Activated CD4-positive, CD25-positive, alpha-beta regulatory T cell treated with anti-CD3 and anti-CD28 coated beads, Interleukin-2, amount 50 U/mL, for 72 hours (primary cell): ENCODE measurements around the gene PTPRN2.
"Not testable (repeated sequence)": the region's sequence is repeated elsewhere in the genome, so short reads cannot be mapped to it uniquely, and the experiment has no call there.

Experiments
- DNase-seq: peaks from one replicate; pipeline ENCODE4 v3.0.0; 2021

Gene PTPRN2

DNA sequence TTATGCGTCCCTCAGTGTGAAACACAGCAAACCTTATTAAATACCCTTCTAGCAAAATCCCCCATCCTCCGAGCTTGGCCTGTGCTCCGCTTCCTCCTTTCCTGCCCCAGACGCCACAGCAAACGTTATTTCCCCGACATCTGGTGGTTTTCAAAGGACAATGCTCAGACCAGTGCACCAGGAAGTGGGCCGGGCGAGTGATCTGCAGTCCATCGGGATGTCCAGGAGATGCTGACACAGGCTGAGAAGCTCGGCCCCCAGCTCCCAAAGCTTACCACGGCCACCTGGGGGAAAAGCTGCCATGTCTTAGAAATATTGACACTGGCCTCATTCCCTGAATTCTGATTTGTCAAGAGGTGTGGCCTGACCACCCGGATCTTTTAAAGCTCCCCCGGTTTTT lies 129.5 kb downstream of the PTPRN2 start:
- DNase-seq = no peak

- DNase-seq = not testable (repeated sequence)
Observed at GRCh38 chr7:158457586-158457985, 130.0 kb downstream of the PTPRN2 start.

DNA sequence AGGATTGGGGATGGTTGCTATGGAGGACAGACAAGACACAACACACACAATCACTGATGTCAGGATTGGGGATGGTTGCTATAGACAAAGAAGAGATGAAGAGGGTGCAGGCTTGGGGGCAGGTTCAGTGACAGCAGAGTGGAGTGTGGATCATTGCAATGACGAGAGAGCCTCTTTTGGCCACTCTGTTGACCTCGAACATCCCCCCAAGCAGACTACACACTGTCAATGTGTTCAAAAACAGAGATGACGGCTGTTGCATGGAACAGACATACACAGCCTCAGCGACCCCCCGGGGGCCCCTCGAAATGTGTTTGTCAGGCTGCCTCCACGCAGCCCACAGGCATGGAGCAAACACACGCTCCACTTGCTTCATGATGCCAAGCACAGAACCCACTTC lies 133.0 kb downstream of the PTPRN2 start:
- DNase-seq = no peak

DNA sequence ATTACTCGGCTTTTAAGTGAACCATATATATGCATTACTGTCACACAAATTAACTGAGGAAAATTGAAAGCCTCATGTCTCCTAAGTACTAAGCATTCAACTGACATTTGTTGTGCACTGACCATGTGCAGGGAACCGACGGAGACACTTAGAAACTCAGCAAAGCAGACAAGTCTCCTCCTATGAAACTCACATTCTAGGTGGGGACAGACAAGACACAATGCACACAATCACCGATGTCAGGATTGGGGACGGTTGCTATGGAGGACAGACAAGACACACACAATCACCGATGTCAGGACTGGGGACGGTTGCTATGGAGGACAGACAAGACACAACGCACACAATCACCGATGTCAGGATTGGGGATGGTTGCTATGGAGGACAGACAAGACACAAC lies 134.0 kb downstream of the PTPRN2 start:
- DNase-seq = no peak

- no peak for DNase-seq
Observed at GRCh38 chr7:158452331-158452730, 135.3 kb downstream of the PTPRN2 start.

GRCh38 chr7:158450476-158451124 lies 137.0 kb downstream of the PTPRN2 start:
- no peak for DNase-seq

GRCh38 chr7:158449942-158450341 lies 137.7 kb downstream of the PTPRN2 start:
- DNase-seq = no peak

DNA sequence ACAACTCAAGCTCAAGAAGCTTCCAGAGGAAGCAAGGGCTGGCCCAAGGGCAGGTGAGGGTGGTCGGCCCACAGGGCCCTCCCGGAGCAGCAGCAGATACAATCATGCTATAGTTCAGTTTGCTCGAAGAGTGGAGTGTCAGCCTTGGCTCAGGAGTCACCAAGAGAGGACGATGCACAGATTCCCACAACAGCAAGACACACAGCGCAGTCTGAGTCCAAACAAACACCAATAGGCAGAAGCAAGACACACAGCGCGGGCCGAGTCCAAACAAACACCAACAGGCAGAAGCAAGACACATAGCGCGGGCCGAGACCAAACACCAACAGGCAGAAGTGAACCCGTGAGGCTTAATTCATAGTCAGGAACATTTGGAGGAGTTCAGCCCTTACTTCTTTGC lies 138.4 kb downstream of the PTPRN2 start:
- DNase-seq = no peak

DNA sequence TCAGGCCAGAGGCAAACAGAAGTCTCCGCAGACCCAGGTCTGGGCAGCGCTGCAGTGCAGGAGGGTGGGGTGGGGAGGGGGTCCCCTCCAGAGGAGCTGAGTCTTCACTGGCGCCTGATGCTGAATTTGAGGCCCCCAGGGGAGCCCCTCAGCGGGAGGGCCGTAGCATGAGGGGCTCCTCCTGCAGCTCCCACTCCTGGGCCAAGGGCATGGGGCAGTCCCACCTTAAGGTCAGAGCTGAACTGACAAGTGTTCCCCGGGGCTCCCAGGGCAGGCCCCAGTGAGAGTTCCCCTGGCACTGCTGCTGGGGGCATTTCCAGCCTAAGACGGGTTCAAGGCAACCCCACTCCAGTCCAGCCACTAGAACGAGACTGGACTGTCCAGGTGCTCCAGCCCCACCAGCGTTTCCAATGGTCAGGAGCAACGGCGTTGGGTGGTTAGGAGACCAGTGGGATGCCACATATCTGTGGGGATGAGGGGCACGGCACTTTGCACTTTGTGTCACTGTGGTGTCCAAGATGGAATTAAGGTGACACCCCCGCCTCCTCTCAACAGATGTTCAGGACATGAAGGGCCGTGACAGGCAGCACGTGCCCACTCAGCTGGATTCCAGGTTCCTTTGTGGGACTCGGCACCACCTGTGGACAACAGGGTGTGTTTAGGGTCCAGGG lies 139.1 kb downstream of the PTPRN2 start:
- no peak for DNase-seq

DNA sequence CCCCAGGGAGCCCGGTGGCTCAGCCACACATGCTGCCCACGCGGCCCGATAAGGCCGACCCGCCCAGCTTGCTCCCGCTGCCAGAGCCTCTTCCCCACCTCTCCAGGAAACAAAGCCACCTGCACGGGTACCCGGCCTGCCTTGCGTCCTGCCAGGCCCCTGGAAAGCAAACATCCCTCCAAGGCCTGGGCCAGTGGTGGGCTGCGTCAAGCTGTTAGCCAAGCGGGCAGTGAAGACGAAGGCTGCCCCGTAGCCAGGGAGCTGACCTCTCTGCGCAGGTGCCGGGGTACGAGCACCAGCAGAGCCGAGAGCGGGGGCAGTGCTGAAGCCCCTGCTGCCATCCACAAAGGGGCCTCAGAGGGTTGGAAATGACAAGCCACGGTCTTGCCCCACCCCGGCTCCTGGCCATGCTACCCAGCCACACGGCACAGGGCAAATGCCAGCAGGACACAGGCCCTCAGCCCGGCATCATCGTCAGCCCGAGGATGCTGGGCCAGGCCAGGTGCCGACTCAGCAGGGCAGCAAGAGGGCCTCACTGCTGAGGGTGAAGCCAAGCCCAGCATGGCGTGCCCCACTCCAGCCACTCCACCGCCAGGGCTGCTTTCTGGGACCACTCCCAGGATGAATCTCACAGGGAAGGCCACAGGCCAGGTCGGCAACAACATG lies 140.0 kb downstream of the PTPRN2 start:
- no peak for DNase-seq

- no peak for DNase-seq
Observed at GRCh38 chr7:158447151-158447505, 140.5 kb downstream of the PTPRN2 start.

- no peak for DNase-seq
Observed at GRCh38 chr7:158446706-158447105, 140.9 kb downstream of the PTPRN2 start.

DNA sequence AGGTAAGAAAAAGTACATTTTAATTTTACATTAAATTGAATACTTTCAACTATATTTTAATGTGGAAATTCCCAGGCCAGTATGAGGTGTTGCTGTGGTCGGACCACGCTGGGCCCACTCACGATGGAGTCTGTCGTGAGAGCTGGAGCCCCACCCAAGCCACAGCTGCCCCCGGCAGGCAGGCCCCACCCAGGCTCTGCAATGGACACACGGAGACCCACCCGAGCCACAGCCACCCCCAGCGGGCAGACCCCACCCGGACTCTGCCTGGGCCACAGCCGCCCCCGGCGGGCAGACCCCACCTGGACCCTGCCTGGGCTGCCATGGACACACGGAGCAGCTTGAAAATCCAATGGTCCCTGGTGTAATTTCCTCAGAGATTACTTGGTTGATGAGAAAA lies 141.3 kb downstream of the PTPRN2 start:
- no peak for DNase-seq

GRCh38 chr7:158445421-158446175 lies 142.0 kb downstream of the PTPRN2 start:
- no peak for DNase-seq

GRCh38 chr7:158444501-158445420 lies 142.9 kb downstream of the PTPRN2 start:
- no peak for DNase-seq

- no peak for DNase-seq
Observed at GRCh38 chr7:158443688-158444483, 143.7 kb downstream of the PTPRN2 start.

GRCh38 chr7:158443014-158443687 lies 144.5 kb downstream of the PTPRN2 start:
- DNase-seq = no peak

DNA sequence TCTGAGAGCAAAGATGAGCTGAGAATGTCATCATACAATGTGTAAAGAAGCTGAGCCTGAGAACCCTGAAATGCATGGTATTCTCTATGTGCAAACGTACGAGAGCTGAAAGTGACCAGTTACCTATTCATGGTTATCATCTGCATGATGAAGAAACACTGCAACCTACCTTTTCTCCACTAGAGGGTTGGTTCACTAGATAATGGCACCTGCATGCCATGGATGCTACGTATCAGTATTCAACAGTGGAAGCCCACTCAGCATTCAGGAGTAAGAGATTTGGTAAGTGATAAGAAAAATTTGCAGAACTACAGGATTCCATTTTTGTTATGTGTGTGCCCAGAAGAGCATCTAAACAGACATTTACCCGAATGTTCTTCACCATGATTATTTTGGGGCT lies 145.4 kb downstream of the PTPRN2 start:
- no peak for DNase-seq

DNA sequence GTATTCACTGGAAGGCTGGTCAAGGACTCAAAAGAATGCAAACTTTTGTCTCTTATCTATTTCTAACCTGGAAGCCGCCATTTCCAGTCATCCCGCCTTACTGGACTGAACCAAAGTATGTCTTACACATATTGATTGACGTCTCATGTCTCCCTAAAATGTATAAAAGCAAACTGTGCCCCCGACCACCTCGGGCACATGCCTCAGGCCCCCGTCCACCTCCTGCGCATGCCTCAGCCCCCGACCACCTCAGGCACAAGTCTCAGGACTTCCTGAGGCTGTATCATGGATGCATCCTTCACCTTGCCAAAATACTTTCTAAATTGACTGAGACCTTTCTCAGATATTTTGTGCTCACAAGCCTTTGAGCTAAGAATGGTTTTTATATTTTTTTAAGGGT lies 148.6 kb downstream of the PTPRN2 start:
- no peak for DNase-seq

DNA sequence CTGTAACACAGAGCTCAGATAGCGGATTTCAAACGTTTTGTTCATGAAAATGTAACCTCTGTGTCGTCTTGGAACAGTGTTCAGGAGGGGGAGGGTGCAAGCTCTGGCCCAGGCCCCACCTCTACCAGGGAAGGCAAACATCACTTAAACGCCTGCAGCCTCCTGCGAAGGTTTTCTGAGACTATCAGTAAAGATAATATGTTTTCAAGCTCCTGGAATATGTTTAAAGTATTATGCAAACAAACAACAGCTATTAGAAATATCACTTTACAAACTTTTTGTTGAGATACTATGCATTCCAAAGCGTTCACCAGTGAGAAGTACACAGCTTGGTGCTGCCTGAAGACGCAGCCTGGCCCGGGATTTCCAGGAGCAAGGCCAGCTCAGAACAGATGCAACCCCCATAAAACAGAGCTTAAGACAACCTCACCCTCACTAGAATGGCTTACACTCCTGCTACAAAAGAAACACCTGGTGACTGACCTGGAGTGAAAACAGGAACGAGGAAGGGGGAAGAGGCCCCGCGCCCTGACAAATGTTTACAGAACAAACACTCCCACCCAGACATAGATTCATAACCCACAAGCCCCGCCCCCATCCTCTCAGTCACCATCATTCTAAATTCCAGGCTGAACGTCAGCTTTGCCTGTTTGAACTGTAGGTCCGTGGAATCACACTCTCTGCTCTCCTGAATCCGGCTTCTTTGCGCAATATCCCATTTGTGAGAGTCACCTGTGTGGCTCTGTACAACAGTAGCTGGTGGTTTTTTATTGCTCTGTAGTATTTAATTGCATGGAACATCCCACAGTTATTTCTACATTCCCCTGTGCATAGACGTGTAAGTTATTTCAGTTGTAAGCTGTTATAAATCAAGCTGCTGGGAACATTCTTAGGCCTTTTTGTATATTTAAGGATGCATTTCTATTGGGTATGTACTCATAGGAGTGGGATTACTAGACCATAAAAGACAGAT lies 155.0 kb downstream of the PTPRN2 start:
- no peak for DNase-seq
